Pulmonary artery endothelial cell (primary cell): ENCODE data around the gene PHOSPHO2. TPM values are rescaled to one million over a fixed set of nuclear protein-coding genes. Genes with fewer than 3 reads are reported as not detected.

Source experiments
- DNase-seq: peaks from one replicate; pipeline ENCODE4 v3.0.0-alpha.2; 2011; ENCODE audit warnings: low read depth, low spot score
- total RNA-seq: library from RNA; depleted of rRNA; stranded (reverse); fragments of >200 nt; gene quantifications from 2 replicates; pipeline ENCODE4 v1.2.3, GENCODE V29; 2014

The PHOSPHO2 gene
- total RNA-seq, 1 donor from 2014 or later: 1.5 TPM

- no peak for DNase-seq
Observed at GRCh38 chr2:169716238-169716886, 22.1 kb downstream of the PHOSPHO2 start.

GRCh38 chr2:169716938-169717690 lies 22.8 kb downstream of the PHOSPHO2 start:
- peak; percentile 75 for DNase-seq

- no peak for DNase-seq
Observed at GRCh38 chr2:169717691-169718063, 23.4 kb downstream of the PHOSPHO2 start.

GRCh38 chr2:169718930-169719504 lies 24.7 kb downstream of the PHOSPHO2 start:
- DNase-seq: no peak

- no peak for DNase-seq
Observed at GRCh38 chr2:169721016-169721415, 26.7 kb downstream of the PHOSPHO2 start.

GRCh38 chr2:169727065-169727464 lies 32.8 kb downstream of the PHOSPHO2 start:
- DNase-seq: no peak

GRCh38 chr2:169729274-169729605 lies 35.0 kb downstream of the PHOSPHO2 start:
- DNase-seq: no peak

GRCh38 chr2:169732075-169732474 lies 37.8 kb downstream of the PHOSPHO2 start:
- DNase-seq: no peak

GRCh38 chr2:169732583-169733358 lies 38.5 kb downstream of the PHOSPHO2 start:
- no peak for DNase-seq

GRCh38 chr2:169734169-169734847 lies 40.0 kb downstream of the PHOSPHO2 start:
- no peak for DNase-seq

- DNase-seq: no peak
Observed at GRCh38 chr2:169735623-169736022, 41.4 kb downstream of the PHOSPHO2 start.

GRCh38 chr2:169736902-169737301 lies 42.6 kb downstream of the PHOSPHO2 start:
- DNase-seq: no peak

- DNase-seq: no peak
Observed at GRCh38 chr2:169738566-169739229, 44.4 kb downstream of the PHOSPHO2 start.

GRCh38 chr2:169739351-169739750 lies 45.1 kb downstream of the PHOSPHO2 start:
- no peak for DNase-seq

GRCh38 chr2:169743549-169743948 lies 49.3 kb downstream of the PHOSPHO2 start:
- DNase-seq: no peak

GRCh38 chr2:169746240-169746639 lies 52.0 kb downstream of the PHOSPHO2 start:
- DNase-seq: no peak

- no peak for DNase-seq
Observed at GRCh38 chr2:169748319-169748718, 54.0 kb downstream of the PHOSPHO2 start.
